Osteoblast (primary cell): ENCODE data around the gene SHISA6. TPM values are rescaled to one million over a fixed set of nuclear protein-coding genes. Genes with fewer than 3 reads are reported as not detected.

Source experiments
- DNase-seq: peaks from one replicate; pipeline ENCODE4 v3.0.0; 2011; ENCODE audit warnings: low spot score, mixed read lengths; ENCODE audit not compliant: insufficient read length; ENCODE audit errors: missing footprints
- H2AFZ ChIP-seq: 2 replicates; pipeline ENCODE4 v1.6.0; 2011; ENCODE audit warnings: mild to moderate bottlenecking, low read length
- H3K27ac ChIP-seq: 2 replicates; pipeline ENCODE4 v1.5.1; 2011; ENCODE audit warnings: mild to moderate bottlenecking, low read depth, low read length, moderate library complexity
- H3K27me3 ChIP-seq: 2 replicates; pipeline ENCODE4 v1.6.0; 2012; ENCODE audit warnings: mild to moderate bottlenecking, control low read depth, inconsistent platforms, low read length, moderate library complexity; ENCODE audit not compliant: insufficient read depth
- H3K36me3 ChIP-seq: 2 replicates; pipeline ENCODE4 v1.5.1; 2011; ENCODE audit warnings: mild to moderate bottlenecking, low read length, control low read depth, moderate library complexity; ENCODE audit not compliant: insufficient read depth
- H3K4me1 ChIP-seq: 2 replicates; pipeline ENCODE4 v1.5.1; 2011; ENCODE audit warnings: mild to moderate bottlenecking, low read length, control low read depth, moderate library complexity; ENCODE audit not compliant: insufficient read depth
- H3K4me2 ChIP-seq: 2 replicates; pipeline ENCODE4 v1.6.0; 2011; ENCODE audit warnings: mild to moderate bottlenecking, low read length; ENCODE audit not compliant: insufficient read depth
- H3K4me3 ChIP-seq: fragments of 200-600 bp; sonication (generic); 3 replicates; pipeline ENCODE4 v1.5.1; 2012; ENCODE audit warnings: mild to moderate bottlenecking, low read length, inconsistent platforms; ENCODE audit not compliant: insufficient read depth
- H3K79me2 ChIP-seq: 2 replicates; pipeline ENCODE4 v1.6.0; 2012; ENCODE audit warnings: mild to moderate bottlenecking, low read length, control low read depth, inconsistent platforms; ENCODE audit not compliant: insufficient read depth
- H3K9me3 ChIP-seq: 2 replicates; pipeline ENCODE4 v1.5.1; 2011; ENCODE audit warnings: low read depth, low read length, control low read depth
- H4K20me1 ChIP-seq: 2 replicates; pipeline ENCODE4 v1.6.0; 2012; ENCODE audit warnings: mild to moderate bottlenecking, low read length, control low read depth; ENCODE audit not compliant: insufficient read depth
- total RNA-seq: library from RNA; depleted of rRNA; stranded (reverse); fragments of >200 nt; gene quantifications from 2 replicates; pipeline ENCODE4 v1.2.3, GENCODE V29; 2012
- TF ChIP-seq, protein P1 (sequence below): IDR thresholded peaks from 2 replicates; pipeline ENCODE4 v1.5.1; 2011; ENCODE audit warnings: mild to moderate bottlenecking, low read depth, low read length, moderate library complexity; ENCODE audit errors: extremely low read depth

Gene SHISA6
- total RNA-seq, 1 donor = not detected

DNA sequence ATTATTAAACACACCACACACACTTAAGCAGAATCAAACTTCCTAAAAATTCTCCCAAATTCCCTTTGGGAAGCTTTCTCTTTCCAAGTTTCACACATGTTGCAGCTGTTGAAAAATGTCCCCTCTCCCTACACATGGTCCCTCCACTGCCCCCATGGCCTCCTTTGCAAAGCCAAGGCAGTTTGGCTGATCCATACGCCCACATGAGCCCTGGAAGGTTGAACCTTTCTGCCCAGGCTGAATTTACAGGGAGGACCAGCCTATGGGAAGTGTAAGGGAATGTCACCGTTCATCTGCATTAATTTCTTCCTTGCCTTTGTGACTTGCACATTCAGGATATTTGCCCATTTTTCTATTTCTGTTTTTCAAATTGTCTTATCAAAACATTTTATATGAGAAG is 31.1 kb upstream of the SHISA6 start:
- TF ChIP-seq, protein P1, sequence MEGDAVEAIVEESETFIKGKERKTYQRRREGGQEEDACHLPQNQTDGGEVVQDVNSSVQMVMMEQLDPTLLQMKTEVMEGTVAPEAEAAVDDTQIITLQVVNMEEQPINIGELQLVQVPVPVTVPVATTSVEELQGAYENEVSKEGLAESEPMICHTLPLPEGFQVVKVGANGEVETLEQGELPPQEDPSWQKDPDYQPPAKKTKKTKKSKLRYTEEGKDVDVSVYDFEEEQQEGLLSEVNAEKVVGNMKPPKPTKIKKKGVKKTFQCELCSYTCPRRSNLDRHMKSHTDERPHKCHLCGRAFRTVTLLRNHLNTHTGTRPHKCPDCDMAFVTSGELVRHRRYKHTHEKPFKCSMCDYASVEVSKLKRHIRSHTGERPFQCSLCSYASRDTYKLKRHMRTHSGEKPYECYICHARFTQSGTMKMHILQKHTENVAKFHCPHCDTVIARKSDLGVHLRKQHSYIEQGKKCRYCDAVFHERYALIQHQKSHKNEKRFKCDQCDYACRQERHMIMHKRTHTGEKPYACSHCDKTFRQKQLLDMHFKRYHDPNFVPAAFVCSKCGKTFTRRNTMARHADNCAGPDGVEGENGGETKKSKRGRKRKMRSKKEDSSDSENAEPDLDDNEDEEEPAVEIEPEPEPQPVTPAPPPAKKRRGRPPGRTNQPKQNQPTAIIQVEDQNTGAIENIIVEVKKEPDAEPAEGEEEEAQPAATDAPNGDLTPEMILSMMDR = no peak
- peaks cover 6% of the 10 kb centered on the region for H3K9me3 ChIP-seq
- no peak for DNase-seq
- H4K20me1 ChIP-seq = no peaks in the 10 kb centered on the region
- H3K4me2 ChIP-seq = no peak overlapping the region
- H3K4me3 ChIP-seq = no peak overlapping the region
- no peaks in the 10 kb centered on the region for H3K4me1 ChIP-seq
- no peaks in the 10 kb centered on the region for H3K79me2 ChIP-seq
- H3K36me3 ChIP-seq = no peaks in the 10 kb centered on the region
- no peak overlapping the region for H2AFZ ChIP-seq
- no peak overlapping the region for H3K27ac ChIP-seq
- H3K27me3 ChIP-seq = no peaks in the 10 kb centered on the region

GRCh38 chr17:11212792-11213191 is 28.2 kb upstream of the SHISA6 start:
- Histone ChIP-seq H3K4me1 (no peaks in the 10 kb centered on the region), H3K27me3 (no peaks in the 10 kb centered on the region), H3K9me3 (peaks cover 6% of the 10 kb centered on the region), H2AFZ (no peak overlapping the region), H3K4me3 (no peak overlapping the region), H3K27ac (no peak overlapping the region), H3K4me2 (no peak overlapping the region), H3K36me3 (no peaks in the 10 kb centered on the region), H4K20me1 (no peaks in the 10 kb centered on the region), H3K79me2 (no peaks in the 10 kb centered on the region)
- no peak for DNase-seq
- TF ChIP-seq, protein P1 = no peak

- no peak overlapping the region for H2AFZ ChIP-seq
- H3K79me2 ChIP-seq = no peaks in the 10 kb centered on the region
- TF ChIP-seq, protein P1 = no peak
- H3K27ac ChIP-seq = no peak overlapping the region
- H3K4me3 ChIP-seq = no peak overlapping the region
- peaks cover under 1% of the 10 kb centered on the region for H3K9me3 ChIP-seq
- no peak for DNase-seq
- H3K27me3 ChIP-seq = no peaks in the 10 kb centered on the region
- H4K20me1 ChIP-seq = no peaks in the 10 kb centered on the region
- no peaks in the 10 kb centered on the region for H3K36me3 ChIP-seq
- H3K4me1 ChIP-seq = no peaks in the 10 kb centered on the region
- no peak overlapping the region for H3K4me2 ChIP-seq
Observed at GRCh38 chr17:11216976-11217375, 24.0 kb upstream of the SHISA6 start.

DNA sequence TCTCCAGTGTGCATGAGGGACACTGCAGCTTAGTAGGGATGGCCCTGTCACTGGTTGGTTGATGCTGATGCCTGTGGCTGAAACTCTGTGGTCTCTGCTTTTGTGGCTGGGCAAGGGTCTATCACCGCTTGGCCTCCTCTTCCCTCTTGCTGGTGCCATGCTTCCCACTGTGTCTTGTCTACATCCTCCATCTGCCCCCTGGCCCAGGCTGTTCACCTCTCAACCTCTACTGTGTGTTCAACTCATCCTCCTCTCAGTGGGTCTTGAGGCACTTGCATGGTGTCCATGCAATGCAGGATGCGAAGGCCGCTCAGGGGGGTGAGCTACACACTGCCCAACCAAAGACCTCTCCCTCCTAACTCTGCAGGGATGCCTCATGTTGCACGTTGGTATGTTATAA is 19.8 kb upstream of the SHISA6 start:
- TF ChIP-seq, protein P1 = no peak

More for the DNA sequence above, 19.8 kb upstream of the SHISA6 start:
- Histone ChIP-seq H3K36me3 (no peaks in the 10 kb centered on the region), H4K20me1 (no peaks in the 10 kb centered on the region), H3K27ac (no peak overlapping the region), H3K79me2 (no peaks in the 10 kb centered on the region), H3K4me3 (no peak overlapping the region), H3K9me3 (no peaks in the 10 kb centered on the region), H3K4me2 (no peak overlapping the region), H3K4me1 (no peaks in the 10 kb centered on the region), H3K27me3 (no peaks in the 10 kb centered on the region), H2AFZ (no peak overlapping the region)
- DNase-seq = no peak
